Naive thymus-derived CD8-positive, alpha-beta T cell (primary cell): Measurements from ENCODE around the gene ZFP37. TPM values are rescaled to one million over a fixed set of nuclear protein-coding genes. Genes with fewer than 3 reads are reported as not detected.

Experiments used
- ATAC-seq, 2 donors: fragments of 150-1000 bp; cut with Tn5 transposase in 1 of 2; sonication (Bioruptor Pico), chemical (Tn5 transposase) in 1 of 2; 1 replicate in 1 of 2; 2 replicates in 1 of 2; pipeline ENCODE4 v1.10.0; 2021; ENCODE audit warnings: mild to moderate bottlenecking in 2 of 2, moderate library complexity in 2 of 2
- POLR2A ChIA-PET: fragments of 350-600 bp; sonication (Branson Sonifier 250); formaldehyde crosslinking; loops from one replicate; lab custom pipeline; 2021; ENCODE audit warnings: antibody characterized with exemption; lab: Charles Lee
- DNase-seq, 10 donors: peaks; one replicate each; pipeline versions ENCODE4 v3.0.0 to v3.0.0-alpha.2; 2020 to 2022
- H3K27ac Mint-ChIP-seq, 10 donors: one replicate each; pipeline ENCODE4 v1.8.0; 2020 to 2022; ENCODE audit warnings: mild to moderate bottlenecking in 10 of 10, mixed read lengths in 10 of 10, moderate library complexity in 4 of 10, inconsistent platforms in 1 of 10
- H3K27me3 Mint-ChIP-seq, 5 donors: one replicate each; pipeline ENCODE4 v1.8.0; 2021 to 2022; ENCODE audit warnings: mixed read lengths in 5 of 5
- H3K36me3 Mint-ChIP-seq, 3 donors: one replicate each; pipeline ENCODE4 v1.8.0; 2020 to 2022; ENCODE audit warnings: mixed read lengths in 3 of 3, mild to moderate bottlenecking in 2 of 3, inconsistent platforms in 1 of 3
- H3K4me1 Mint-ChIP-seq, 4 donors: one replicate each; pipeline ENCODE4 v1.8.0; 2021 to 2022; ENCODE audit warnings: mixed read lengths in 4 of 4
- H3K4me3 Mint-ChIP-seq, 10 donors: one replicate each; pipeline ENCODE4 v1.8.0; 2020 to 2022; ENCODE audit warnings: mild to moderate bottlenecking in 10 of 10, mixed read lengths in 10 of 10, moderate library complexity in 6 of 10, inconsistent platforms in 1 of 10
- H3K9me3 Mint-ChIP-seq, 9 donors: one replicate each; pipeline ENCODE4 v1.8.0; 2020 to 2022; ENCODE audit warnings: mixed read lengths in 9 of 9, mild to moderate bottlenecking in 3 of 9, inconsistent platforms in 1 of 9, moderate library complexity in 1 of 9
- polyA plus RNA-seq, 3 donors: library from polyadenylated mRNA; unstranded; fragments of 300-500 nt; fragmentation: Illumina TruSeq; gene quantifications; one replicate each; pipeline ENCODE4 v1.2.3, GENCODE V29; 2021
- total RNA-seq, 8 experiments: library from RNA in 2 of 8; stranded (reverse) in 2 of 8; gene quantifications; one replicate each; pipeline ENCODE4 v1.2.3 and lab custom pipeline; 2021 to 2026

ZFP37 gene
- total and polyA plus RNA-seq, 5 experiments from 2014 or later = 0.88 to 4.1 (median 2.1) TPM

DNA sequence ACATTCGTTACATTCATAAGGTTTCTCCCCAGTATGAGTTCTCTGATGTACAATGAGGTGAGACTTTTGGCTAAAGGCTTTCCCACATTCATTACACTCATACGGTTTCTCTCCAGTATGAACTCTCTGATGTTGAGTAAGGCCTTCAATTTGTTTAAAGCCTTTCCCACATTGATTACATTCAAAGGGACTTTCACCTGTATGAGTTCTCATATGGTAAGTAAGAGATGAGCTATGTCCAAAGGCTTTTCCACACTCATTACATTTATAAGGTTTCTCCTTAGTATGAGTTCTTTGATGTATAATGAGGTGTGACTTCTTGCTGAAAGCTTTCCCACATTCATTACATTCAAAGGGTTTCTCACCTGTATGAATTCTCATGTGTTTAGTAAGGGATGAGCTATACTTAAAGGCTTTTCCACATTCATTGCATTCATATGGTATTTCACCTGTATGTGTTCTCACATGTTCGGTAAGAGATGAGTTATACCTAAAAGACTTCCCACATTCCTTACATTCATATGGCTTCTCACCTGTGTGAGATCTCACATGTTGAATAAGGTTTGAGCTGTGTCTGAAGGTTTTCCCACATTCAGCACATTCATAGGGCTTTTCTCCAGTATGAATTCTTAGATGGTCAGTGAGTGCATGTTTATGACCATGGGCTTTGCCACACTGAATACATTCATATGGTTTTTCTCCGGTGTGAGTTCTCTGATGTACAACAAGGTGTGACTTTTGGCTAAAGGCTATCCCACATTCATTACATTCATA, 13.5 kb downstream of the ZFP37 start:
- peaks cover 0 to 2% (median 0%) of the 10 kb centered on the region in 5 donors for H3K27me3 Mint-ChIP-seq
- H3K4me1 Mint-ChIP-seq = no peaks in the 10 kb centered on the region
- ATAC-seq (no peak), DNase-seq (no peak)
- H3K36me3 Mint-ChIP-seq = peaks cover 46 to 72% (median 70%) of the 10 kb centered on the region in 3 donors
- H3K4me3 Mint-ChIP-seq = no peak overlapping the region
- no peak overlapping the region for H3K27ac Mint-ChIP-seq
- peaks cover 24 to 99% (median 56%) of the 10 kb centered on the region in 9 donors for H3K9me3 Mint-ChIP-seq
- POLR2A ChIA-PET = no interaction called here

DNA sequence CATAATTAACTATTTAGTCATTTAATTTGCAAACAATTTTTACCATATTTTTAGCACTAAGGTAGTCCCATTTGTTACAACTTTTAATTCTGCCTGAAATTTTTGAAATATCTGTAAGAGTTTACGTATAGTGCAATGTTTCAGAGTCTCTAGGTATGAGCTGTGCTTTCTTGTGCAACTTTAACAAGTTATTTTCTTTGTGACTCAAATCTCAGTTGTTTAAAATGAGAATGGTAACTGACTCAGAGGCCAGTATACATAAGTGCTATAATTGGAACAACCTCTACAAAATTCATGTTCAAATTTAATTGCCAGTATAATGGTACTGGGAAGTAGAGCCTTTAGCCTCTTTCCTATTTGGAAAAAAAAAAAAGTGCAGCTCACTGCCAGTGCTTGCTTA, 30.3 kb downstream of the ZFP37 start:
- ATAC-seq = no peak
- H3K9me3 Mint-ChIP-seq = peaks cover 27 to 89% (median 64%) of the 10 kb centered on the region in 9 donors

DNA sequence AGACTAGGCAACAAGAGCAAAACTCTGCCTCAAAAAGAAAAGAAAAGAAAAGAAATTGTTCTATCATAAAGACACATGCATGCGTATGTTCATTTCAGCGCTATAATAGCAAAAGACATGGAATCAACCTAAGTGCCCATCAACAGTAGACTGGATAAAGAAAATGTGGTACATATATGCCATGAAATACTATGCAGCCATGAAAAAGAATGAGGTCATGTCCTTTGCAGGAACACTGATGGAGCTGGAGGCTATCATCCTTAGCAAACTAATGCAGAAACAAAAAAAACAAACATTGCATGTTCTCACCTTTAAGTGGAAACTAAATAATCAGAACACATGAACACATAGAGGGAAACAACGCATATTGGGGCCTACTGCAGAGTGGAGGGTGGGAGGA, 38.3 kb downstream of the ZFP37 start:
- peaks cover 31 to 91% (median 58%) of the 10 kb centered on the region in 9 donors for H3K9me3 Mint-ChIP-seq

More for the DNA sequence above, 30.3 kb downstream of the ZFP37 start:
- DNase-seq = no peak
- H3K36me3 Mint-ChIP-seq = peaks cover 0 to 52% (median 35%) of the 10 kb centered on the region in 3 donors
- H3K4me3 Mint-ChIP-seq = no peak overlapping the region
- H3K27ac Mint-ChIP-seq = no peak overlapping the region
- H3K27me3 Mint-ChIP-seq = peaks cover 0 to 19% (median 6%) of the 10 kb centered on the region in 5 donors
- POLR2A ChIA-PET = no interaction called here
- H3K4me1 Mint-ChIP-seq = no peaks in the 10 kb centered on the region

DNA sequence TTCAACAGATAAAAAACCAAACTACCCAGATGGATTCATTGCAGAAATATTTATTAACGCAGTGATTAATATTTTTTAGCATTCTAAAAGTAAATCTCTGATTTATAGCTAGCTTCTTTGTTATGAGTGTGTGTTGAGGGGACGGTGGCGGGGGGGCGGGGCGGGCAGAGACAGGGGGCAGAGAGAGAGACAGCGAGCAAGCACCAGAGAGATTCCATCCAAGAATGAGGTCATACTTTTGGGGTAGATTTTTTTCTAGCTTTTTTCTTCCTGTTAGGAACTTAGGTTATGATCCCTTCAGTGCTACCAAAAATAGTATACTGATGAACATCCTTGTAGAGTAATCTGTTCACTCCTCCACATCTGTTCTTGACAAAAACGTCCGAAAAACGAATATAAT, 44.0 kb downstream of the ZFP37 start:
- POLR2A ChIA-PET = no interaction called here
- Mint-ChIP-seq H3K27me3 (peaks cover 10 to 35% (median 13%) of the 10 kb centered on the region in 5 donors), H3K9me3 (peaks cover 0 to 87% (median 48%) of the 10 kb centered on the region in 9 donors), H3K27ac (peak overlapping the region in 5 of 10 donors; percentile 65 to 88 (median 81)), H3K36me3 (peaks cover 13 to 61% (median 34%) of the 10 kb centered on the region in 3 donors), H3K4me3 (peak overlapping the region in 9 of 10 donors; percentile 73 to 88 (median 84)), H3K4me1 (peaks cover 0 to 5% (median 1%) of the 10 kb centered on the region in 4 donors)
- DNase-seq = no peak
- no peak for ATAC-seq

More for the DNA sequence above, 38.3 kb downstream of the ZFP37 start:
- POLR2A ChIA-PET = no interaction called here
- Mint-ChIP-seq H3K27ac (no peak overlapping the region), H3K36me3 (peaks cover 4 to 56% (median 13%) of the 10 kb centered on the region in 3 donors), H3K4me1 (no peaks in the 10 kb centered on the region), H3K4me3 (no peak overlapping the region), H3K27me3 (peaks cover 3 to 16% (median 12%) of the 10 kb centered on the region in 5 donors)
- no peak for ATAC-seq
- DNase-seq = no peak

DNA sequence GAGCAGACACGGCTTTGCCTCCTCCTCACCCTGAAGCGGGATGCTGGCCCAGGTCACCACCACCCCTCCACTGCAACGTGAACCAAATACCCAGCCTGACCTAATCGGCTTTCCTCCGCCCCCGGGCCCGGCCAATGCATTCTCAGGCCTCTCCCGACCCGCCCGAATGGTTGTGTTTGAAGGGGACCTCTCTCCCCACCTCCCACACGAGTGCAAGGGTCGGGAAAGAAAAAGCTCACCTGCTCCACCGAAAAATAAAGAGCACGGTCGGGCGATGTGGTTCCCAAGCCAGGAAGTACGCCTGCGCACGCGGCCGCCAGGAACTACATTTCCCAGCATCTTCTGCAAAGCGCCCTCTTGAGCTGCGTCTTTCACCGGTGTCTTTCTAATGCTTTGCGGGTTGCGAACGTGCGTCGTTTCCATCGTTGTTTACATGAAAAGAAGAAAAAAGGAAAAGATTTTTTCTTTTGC, 44.6 kb downstream of the ZFP37 start, which contains the start of gene ZNF883:
Gene ZNF883, minus strand, starts transcription at position 282 of the 471 bp plus-strand sequence.
- H3K27me3 Mint-ChIP-seq = peaks cover 10 to 35% (median 13%) of the 10 kb centered on the region in 5 donors
- peaks cover 0 to 5% (median 1%) of the 10 kb centered on the region in 4 donors for H3K4me1 Mint-ChIP-seq
- ATAC-seq = peak; percentile 78 to 92
- peaks cover 0 to 87% (median 46%) of the 10 kb centered on the region in 9 donors for H3K9me3 Mint-ChIP-seq
- H3K27ac Mint-ChIP-seq = peak within 1 kb of the TSS in 8 of 10 donors; percentile 57 to 88 (median 80)
- POLR2A ChIA-PET = no interaction called here
- H3K36me3 Mint-ChIP-seq = peaks cover 16 to 64% (median 32%) of the 10 kb centered on the region in 3 donors
- DNase-seq = peak; percentile 4 to 71 (median 38)
- H3K4me3 Mint-ChIP-seq = peak within 1 kb of the TSS; percentile 73 to 88 (median 84)

DNA sequence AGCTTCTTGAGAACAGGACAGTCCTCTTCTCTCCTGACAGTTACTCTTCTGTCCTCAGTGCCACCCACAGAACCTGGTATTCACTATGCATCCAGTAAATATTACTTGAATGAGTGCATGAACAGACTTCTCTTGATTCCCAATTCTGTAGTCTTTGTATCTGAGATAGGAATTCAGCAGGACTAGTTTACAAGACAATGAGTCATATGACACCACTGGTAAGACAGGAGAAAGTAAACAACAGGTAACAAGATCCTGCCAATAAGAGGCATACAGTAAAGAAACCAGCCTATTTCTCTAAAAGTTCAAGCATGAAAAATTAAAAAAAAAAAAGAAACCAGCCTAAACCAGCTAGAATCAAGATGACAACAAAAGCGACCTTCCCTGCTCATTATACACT, 50.7 kb downstream of the ZFP37 start:
- DNase-seq (no peak), ATAC-seq (no peak)
- Mint-ChIP-seq H3K36me3 (peaks cover 29 to 67% (median 44%) of the 10 kb centered on the region in 3 donors), H3K27me3 (peaks cover 0 to 6% (median 5%) of the 10 kb centered on the region in 5 donors), H3K9me3 (peaks cover 21 to 93% (median 63%) of the 10 kb centered on the region in 9 donors), H3K27ac (no peak overlapping the region), H3K4me3 (no peak overlapping the region), H3K4me1 (no peaks in the 10 kb centered on the region)
- POLR2A ChIA-PET = no interaction called here

DNA sequence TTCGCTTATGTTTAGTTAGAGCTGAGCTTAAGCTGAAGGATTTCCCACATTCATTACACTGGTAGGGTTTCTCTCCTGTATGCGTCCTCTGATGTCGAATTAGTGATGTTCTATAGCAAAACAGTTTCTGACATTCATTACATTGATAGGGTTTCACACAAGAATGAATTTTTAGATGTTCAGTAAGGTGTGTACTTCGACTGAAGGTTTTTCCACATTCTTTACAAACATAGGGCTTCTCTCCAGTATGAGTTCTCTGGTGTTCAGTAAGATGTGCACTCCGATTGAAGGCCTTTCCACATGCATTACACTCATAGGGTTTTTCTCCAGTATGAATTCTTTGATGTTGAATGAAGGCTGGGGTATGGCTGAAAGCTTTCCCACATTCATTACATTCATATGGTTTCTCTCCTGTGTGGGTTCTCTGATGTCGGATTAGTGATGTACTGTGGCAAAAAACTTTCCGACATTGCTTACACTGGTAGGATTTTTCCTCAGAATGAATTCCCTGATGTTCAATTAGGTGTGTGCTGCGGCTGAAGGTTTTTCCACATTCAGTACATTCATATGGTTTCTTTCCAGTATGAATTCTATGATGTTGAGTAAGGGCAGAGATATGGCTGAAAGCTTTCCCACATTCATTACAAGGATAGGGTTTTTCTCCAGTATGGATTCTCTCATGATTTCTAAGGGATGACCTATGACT, 59.1 kb downstream of the ZFP37 start:
- H3K36me3 Mint-ChIP-seq = peaks cover 45 to 68% (median 55%) of the 10 kb centered on the region in 3 donors
- no peak for ATAC-seq
- no peak overlapping the region for H3K4me3 Mint-ChIP-seq
- peaks cover 0 to 5% (median 2%) of the 10 kb centered on the region in 5 donors for H3K27me3 Mint-ChIP-seq
- no peaks in the 10 kb centered on the region for H3K4me1 Mint-ChIP-seq
- DNase-seq = no peak
- POLR2A ChIA-PET = no interaction called here
- no peak overlapping the region for H3K27ac Mint-ChIP-seq
- peaks cover 30 to 92% (median 68%) of the 10 kb centered on the region in 9 donors for H3K9me3 Mint-ChIP-seq

Other genes starting within 250 kb of the ZFP37 start
- gene SLC46A2, start 165.8 kb downstream of the ZFP37 start, total RNA-seq = not detected
- under 1 TPM in 1 of 3 donors, not detected in 2; 0.11 TPM for gene SLC46A2, start 165.8 kb downstream of the ZFP37 start, polyA plus RNA-seq
- gene ZNF883, start 44.5 kb downstream of the ZFP37 start, total RNA-seq = 1 to 10 TPM; 2.7 TPM
- gene ZNF883, start 44.5 kb downstream of the ZFP37 start, polyA plus RNA-seq = 1 to 10 TPM; 1.1 to 2.8 (median 2.5) TPM
- gene SLC31A2, start 94.3 kb upstream of the ZFP37 start, total RNA-seq = 1 to 10 TPM; 3.9 to 4.8 TPM
- gene SLC31A2, start 94.3 kb upstream of the ZFP37 start, polyA plus RNA-seq = 1 to 10 TPM; 2.1 to 3.5 (median 3.0) TPM
- gene FKBP15, start 164.6 kb upstream of the ZFP37 start, total RNA-seq = 10 to 100 TPM; 31.3 to 33.5 TPM
- gene FKBP15, start 164.6 kb upstream of the ZFP37 start, polyA plus RNA-seq = 10 to 100 TPM in 1 of 3 donors, 1 to 10 TPM in 2; 7.2 to 14.4 (median 8.8) TPM
- gene SLC31A1, start 164.8 kb upstream of the ZFP37 start, total RNA-seq = 1 to 10 TPM; 3.7 to 4.4 TPM
- 1 to 10 TPM; 2.0 to 4.7 (median 2.2) TPM for gene SLC31A1, start 164.8 kb upstream of the ZFP37 start, polyA plus RNA-seq
- gene CDC26, start 218.8 kb upstream of the ZFP37 start, total RNA-seq = 10 to 100 TPM; 33.0 to 37.4 TPM
- gene CDC26, start 218.8 kb upstream of the ZFP37 start, polyA plus RNA-seq = 100 to 1,000 TPM; 148 to 193 (median 173) TPM
- gene PRPF4, start 218.9 kb upstream of the ZFP37 start, total RNA-seq = 10 to 100 TPM; 16.6 to 17.2 TPM
- gene PRPF4, start 218.9 kb upstream of the ZFP37 start, polyA plus RNA-seq = 10 to 100 TPM; 21.7 to 24.0 (median 23.0) TPM
- gene RNF183, start 246.7 kb upstream of the ZFP37 start, total RNA-seq = under 1 TPM in 1 of 2 experiments, not detected in 1; 0.23 TPM
- gene RNF183, start 246.7 kb upstream of the ZFP37 start, polyA plus RNA-seq = not detected